Measurements from ENCODE around the gene ZBTB34.
A peak's percentile ranks its signal among the peaks of the same experiment; 100 is the strongest.

Gene ZBTB34

DNA sequence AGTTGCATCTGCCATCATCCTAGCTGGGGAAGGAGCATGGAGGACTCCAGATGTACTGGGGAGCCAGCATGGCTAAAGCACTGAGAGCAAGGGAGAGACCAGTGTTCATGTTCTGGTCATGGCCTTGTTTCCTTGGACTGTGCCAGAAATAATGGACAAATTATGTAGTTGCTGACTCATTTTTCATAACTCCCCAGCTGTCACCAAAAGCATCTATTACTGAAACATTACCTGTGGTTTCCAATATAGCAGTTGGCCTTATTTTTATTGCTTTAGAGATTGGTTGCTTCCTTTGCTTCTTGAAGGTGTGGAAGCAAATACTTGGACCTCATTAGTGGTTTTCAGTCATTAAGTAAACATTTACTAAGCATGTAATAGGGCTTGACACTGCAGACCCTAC lies 65.4 kb downstream of the ZBTB34 start:
- no peaks in the 10 kb centered on the region for H3K36me3 ChIP-seq (ENCODE audit: control insufficient read depth in 2 of 2, insufficient read depth in 1 of 2, low read length in 2 of 2)
- TF ChIP-seq ZNF837 (tag by site-specific recombination; IDR thresholded peaks at IDR 0.05): no peak
- TF ChIP-seq ZBTB7A (tag by site-specific recombination; IDR thresholded peaks at IDR 0.05; ENCODE audit: low read depth): no peak
- TF ChIP-seq ZNF239 (tag by site-specific recombination; IDR thresholded peaks at IDR 0.05): no peak
- TF ChIP-seq ZNF449 (tag by site-specific recombination; IDR thresholded peaks at IDR 0.05): no peak
- peak; percentile 30; the same call in 1 of the 2 replicates for TF ChIP-seq OSR2 (tag by site-specific recombination; IDR thresholded peaks at IDR 0.05)
- TF ChIP-seq ZSCAN30 (tag by site-specific recombination; IDR thresholded peaks at IDR 0.05): no peak
- peaks cover 3% of the 10 kb centered on the region; the same call in 1 of the 2 replicates for H3K4me1 ChIP-seq (ENCODE audit: control insufficient read depth, insufficient read depth, low read length)
- no peaks in the 10 kb centered on the region for H3K9me3 ChIP-seq (ENCODE audit: control insufficient read depth, insufficient read depth, low read depth, low read length)
- ChIA-PET CTCF (interaction anchor here (0.7 to 2.5 kb wide), 5 partner anchors 9 to 144 kb away, joined by 3 to 9 read pairs (median 3); no protein-coding TSS in a partner anchor), POLR2A (no interaction called here)
- H3K4me3 ChIP-seq (ENCODE audit: low read depth, low read length): no peak overlapping the region
- no peak overlapping the region for H3K27ac ChIP-seq (ENCODE audit: extremely low read depth, low read depth, low read length)

DNA sequence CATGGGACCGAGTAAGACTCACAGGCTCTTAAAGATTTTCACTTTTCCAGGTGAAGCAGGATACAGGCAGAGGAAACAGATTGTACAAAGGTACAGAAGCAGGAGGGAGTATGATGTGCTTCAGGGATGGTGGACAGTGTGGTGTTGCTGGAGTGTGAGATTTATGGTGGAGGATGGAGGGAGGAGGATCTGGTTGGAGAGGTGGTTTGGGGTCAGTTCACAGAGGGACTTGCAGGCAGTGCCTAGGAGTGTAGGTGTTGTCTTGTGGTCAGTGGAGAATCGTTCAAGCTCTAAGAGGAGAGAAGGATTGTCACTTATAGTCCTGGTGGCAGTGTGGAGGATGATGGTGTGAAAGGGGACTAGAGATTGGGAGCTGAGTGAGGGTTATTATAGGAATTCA lies 65.9 kb downstream of the ZBTB34 start:
- Histone ChIP-seq H3K36me3 (ENCODE audit: control insufficient read depth in 2 of 2, insufficient read depth in 1 of 2, low read length in 2 of 2) (no peaks in the 10 kb centered on the region), H3K4me3 (ENCODE audit: low read depth, low read length) (no peak overlapping the region), H3K9me3 (ENCODE audit: control insufficient read depth, insufficient read depth, low read depth, low read length) (no peaks in the 10 kb centered on the region), H3K4me1 (ENCODE audit: control insufficient read depth, insufficient read depth, low read length) (peaks cover 3% of the 10 kb centered on the region; the same call in 1 of the 2 replicates), H3K27ac (ENCODE audit: extremely low read depth, low read depth, low read length) (no peak overlapping the region)
- ChIA-PET POLR2A (no interaction called here), CTCF (interaction anchor here (0.7 to 2.5 kb wide), 5 partner anchors 9 to 272 kb away, joined by 3 to 9 read pairs (median 3); no protein-coding TSS in a partner anchor)
- TF ChIP-seq ZBTB20 (tag by site-specific recombination; IDR thresholded peaks at IDR 0.05) (no peak), ZNF114 (tag by site-specific recombination; IDR thresholded peaks at IDR 0.05) (no peak), HIC1 (tag by site-specific recombination; IDR thresholded peaks at IDR 0.05) (no peak), ZNF518A (tag by site-specific recombination; conservative IDR thresholded peaks at IDR 0.05; ENCODE audit: low read depth) (no peak), REPIN1 (tag by site-specific recombination; IDR thresholded peaks at IDR 0.05; ENCODE audit: low read depth) (no peak), ZNF514 (tag by site-specific recombination; IDR thresholded peaks at IDR 0.05) (no peak), ZBTB49 (tag by site-specific recombination; IDR thresholded peaks at IDR 0.05; ENCODE audit: low read depth) (no peak), ZNF274 (IDR thresholded peaks at IDR 0.05; ENCODE audit: low read length) (no peak), ZNF274 (tag by site-specific recombination; IDR thresholded peaks at IDR 0.05; ENCODE audit: borderline replicate concordance) (no peak), ZNF623 (tag by site-specific recombination; IDR thresholded peaks at IDR 0.05) (no peak), ZNF626 (tag by site-specific recombination; IDR thresholded peaks at IDR 0.05) (no peak), ZNF18 (tag by site-specific recombination; IDR thresholded peaks at IDR 0.05) (no peak), BCL11B (tag by site-specific recombination; IDR thresholded peaks at IDR 0.05; ENCODE audit: low read depth) (no peak), ZNF335 (tag by site-specific recombination; conservative IDR thresholded peaks at IDR 0.05) (no peak), ZNF138 (tag by site-specific recombination; IDR thresholded peaks at IDR 0.05; ENCODE audit: borderline replicate concordance) (no peak), ZNF558 (tag by site-specific recombination; IDR thresholded peaks at IDR 0.05) (no peak), ZNF16 (tag by site-specific recombination; IDR thresholded peaks at IDR 0.05; ENCODE audit: low read depth) (no peak)

Data from HEK293 (cell line).